GM21360 (cell line): ENCODE data around the gene WWOX.
"Not testable (repeated sequence)": the region's sequence is repeated elsewhere in the genome, so short reads cannot be mapped to it uniquely, and the experiment has no call there.

Source experiments
- ATAC-seq: cut with Tn5 transposase; IDR thresholded peaks from one replicate; pipeline ENCODE4 v1.9.1; 2021; ENCODE audit warnings: mild to moderate bottlenecking, moderate library complexity; ENCODE audit not compliant: unreplicated experiment

The WWOX gene

GRCh38 chr16:78593352-78593751 lies 493.9 kb downstream of the WWOX start:
- ATAC-seq: no peak

DNA sequence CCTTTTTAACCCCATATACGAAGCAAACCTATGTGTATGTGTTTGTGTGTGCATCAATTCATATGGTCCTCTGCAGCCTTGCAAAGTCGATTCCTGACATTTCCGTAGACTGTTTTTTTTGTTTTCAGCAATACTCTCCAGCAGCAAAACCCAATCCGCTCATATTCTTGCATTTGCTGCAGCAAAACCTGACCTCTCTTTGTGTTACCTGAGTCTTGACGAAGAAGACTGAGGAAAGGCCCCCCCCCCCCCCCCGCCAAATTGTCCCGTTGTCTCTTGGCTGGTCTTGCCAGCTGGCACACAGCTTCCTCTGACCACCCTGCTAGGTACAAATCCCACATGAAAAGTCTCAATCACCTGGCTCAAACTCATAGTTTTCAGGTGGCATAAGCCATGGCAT lies 494.7 kb downstream of the WWOX start:
- ATAC-seq: no peak

DNA sequence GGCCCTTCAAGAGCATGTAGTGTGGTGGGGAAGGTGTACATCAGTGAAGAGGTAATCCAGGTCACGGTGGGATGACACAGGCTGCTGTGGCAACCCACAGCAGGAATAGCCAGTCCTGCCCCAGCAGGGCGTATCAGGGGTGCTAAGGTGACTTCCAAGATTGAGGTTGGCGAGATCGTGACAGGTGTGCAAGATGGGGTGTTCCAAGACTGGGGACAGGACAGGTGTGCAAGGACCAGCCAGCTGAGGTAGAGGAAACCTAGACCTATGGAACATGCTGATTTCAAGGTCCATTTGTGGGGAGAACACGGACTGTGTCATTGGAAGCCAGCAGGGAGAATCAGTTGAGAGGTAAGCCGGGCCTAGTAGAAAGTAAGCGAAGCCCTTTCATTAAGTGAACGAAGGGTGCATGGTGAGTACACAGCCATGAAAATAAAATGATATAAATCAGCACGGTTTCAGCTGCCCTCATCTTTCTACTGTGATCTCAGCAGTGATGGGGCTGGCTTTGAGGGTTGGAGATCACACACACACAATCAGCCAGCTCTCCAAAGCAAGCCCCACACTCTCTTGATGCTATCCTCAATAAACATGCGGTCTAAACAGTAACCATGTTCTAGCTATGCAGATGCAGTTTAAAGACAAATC lies 497.0 kb downstream of the WWOX start:
- ATAC-seq: no peak

DNA sequence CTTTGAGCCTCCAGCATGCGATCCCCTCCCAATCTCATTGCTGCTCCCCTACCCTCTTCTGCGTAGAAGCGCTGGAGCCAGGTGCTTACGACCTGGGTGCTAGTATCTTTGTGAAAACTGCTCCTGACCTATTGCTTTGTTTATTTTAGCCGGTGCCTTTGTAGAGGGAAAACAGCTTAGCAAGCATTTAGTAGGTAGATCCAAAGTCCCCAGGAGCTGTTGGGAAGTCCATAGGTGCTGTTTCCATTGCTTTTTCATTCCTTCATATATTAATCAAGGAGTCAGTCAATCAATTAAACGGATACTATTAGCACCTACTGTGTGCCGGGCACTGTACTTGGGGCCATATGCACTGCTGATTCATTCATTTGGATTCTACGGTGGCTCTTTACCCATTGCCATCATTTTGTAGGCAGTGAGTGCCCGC lies 497.6 kb downstream of the WWOX start:
- no peak for ATAC-seq

- no peak for ATAC-seq
These were observed 498.5 kb downstream of the WWOX start for GRCh38 chr16:78597809-78598570.

DNA sequence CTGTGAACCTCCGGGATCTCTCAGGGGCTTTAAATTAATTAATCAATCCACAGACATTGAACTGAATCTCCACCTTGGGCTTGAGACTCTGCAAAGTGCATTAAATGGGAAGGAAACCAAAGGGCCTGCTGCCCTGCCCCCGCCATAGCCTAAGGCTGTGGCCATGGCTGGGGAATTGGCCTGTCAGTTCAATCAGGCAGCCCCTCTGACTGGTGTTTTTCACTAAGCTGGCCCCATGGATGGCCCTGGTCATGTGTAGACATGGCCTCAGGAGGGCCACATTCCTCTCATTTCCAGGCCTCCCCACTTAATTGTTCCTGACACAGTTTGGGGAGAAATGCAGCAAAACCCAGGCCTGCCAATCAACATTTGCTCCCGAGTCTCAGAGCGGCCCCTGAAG lies 499.8 kb downstream of the WWOX start:
- no peak for ATAC-seq

- ATAC-seq: not testable (repeated sequence)
These were observed 505.1 kb downstream of the WWOX start for GRCh38 chr16:78604423-78605062.

DNA sequence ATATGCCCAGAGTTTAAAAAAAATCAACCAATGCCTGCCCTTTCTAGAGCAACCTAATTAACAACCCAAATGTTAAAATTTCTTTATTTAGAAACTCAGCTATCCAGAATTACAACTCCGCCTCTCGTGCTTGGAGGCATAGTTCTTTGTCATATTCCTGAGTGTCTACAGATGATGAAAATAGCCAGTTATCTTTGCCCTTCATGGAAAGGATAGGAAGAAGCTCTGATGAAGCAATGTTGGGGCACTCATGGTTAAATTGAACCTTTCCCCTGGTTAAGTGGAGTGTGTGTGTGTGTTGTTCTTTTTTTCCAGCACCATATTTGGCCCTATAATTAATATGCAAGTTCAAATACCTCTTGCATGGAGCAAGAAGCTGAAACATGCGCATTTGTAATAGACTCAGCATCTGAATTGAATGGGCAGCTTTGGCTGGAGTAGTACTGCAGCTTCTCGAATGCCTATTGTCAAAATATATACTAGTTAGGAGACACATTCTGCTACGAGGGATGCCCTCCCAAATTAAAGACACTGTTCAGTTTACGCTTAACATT lies 506.2 kb downstream of the WWOX start:
- no peak for ATAC-seq

GRCh38 chr16:78606545-78606944 lies 507.1 kb downstream of the WWOX start:
- no peak for ATAC-seq

DNA sequence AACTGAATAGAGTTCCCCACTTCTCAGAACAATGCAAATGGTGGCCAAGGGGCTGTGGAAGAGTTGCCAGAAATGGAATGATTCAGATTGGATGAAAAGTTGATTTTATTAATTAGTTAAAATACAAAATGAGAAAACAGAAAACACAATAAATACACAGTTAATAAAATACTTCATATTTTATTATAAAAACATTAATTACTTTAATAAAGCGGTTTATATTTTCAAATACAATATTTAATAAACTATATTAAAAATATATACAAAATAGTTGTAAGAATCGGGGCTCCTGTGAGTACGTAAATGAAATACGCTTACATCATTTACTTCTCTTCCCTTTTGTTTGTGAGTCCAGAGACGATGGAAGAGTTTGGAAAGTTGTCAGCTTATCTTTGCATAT lies 507.6 kb downstream of the WWOX start:
- no peak for ATAC-seq

- no peak for ATAC-seq
These were observed 508.0 kb downstream of the WWOX start for GRCh38 chr16:78607465-78607864.

GRCh38 chr16:78608305-78608776 lies 508.9 kb downstream of the WWOX start:
- no peak for ATAC-seq

DNA sequence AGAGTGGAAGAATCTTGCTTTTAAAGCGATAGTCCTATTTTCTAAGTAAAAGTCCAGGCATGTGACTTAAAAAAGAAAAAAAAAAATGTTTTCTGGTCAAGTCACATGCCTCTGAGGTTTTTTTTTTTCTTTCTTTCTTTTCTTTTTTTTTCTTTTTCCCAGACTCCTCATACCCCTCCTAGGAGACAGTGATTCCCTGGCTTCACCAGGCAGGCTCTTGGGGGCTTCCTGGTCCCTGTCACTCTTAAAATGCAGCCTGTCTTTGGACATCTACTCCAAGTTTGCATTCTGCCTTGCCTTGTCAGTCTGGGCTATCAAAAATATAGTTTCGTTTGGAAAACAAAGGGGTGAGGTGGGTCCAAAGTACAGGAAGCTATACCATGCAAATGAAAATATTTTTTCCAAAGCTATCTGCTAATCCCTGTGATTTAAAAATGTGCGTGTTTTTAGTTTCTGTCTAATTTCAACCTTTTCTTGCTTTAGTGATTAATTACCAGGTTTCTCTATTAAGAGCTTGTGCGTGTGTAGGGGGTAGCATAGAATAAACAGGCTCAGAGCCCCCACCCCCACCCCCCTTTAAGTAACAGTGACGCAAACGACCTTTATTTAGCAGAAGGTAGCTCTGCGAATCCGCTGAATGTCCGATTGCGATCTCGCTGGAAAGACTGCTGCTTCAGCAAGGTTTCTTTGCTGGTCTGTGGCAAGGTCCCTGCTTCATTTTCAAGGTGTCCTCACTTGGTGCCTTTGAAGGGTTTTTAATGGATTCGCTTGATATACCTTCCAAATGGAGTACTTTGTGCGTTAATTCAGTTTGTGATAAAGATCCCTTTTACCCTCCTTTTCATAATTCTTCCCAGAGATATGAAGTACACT lies 510.2 kb downstream of the WWOX start:
- ATAC-seq: no peak

DNA sequence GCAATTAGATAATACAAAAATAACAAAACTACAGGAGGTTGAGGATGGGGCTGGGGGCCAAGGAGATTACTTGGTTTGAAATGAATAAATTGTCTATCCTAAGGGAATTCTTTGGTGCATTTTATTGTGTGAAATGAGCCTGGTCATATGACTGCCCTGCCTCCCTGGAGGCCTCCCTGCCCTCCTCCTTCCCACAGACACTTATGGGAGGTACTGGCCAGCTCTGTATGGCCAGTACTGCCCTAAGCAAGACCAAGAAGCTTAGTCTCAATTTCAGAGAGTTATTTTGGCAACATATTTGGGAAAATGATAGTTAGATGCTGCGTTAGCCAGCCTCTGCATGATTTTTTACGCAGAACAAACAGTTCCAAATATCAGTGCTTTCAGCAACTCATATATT lies 511.9 kb downstream of the WWOX start:
- no peak for ATAC-seq

DNA sequence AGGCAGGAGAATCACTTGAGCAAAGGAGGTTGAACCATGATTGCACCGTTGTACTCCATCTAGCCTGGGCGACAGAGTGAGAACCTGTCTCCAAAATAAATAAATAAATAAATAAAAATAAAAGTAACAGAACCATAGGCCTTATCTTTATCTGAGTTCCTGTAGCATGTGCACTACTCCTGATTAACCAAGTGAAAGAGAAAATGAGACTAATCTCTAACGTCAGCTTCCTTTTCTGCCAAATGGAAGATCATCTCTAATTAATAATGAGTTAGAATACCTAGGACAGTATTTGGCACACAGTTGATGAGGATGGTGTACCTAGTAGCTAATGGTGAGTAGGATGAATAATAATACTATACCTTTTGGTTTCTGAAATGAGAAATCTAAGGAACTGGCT lies 520.4 kb downstream of the WWOX start:
- ATAC-seq: no peak

GRCh38 chr16:78620291-78620690 lies 520.8 kb downstream of the WWOX start:
- no peak for ATAC-seq

DNA sequence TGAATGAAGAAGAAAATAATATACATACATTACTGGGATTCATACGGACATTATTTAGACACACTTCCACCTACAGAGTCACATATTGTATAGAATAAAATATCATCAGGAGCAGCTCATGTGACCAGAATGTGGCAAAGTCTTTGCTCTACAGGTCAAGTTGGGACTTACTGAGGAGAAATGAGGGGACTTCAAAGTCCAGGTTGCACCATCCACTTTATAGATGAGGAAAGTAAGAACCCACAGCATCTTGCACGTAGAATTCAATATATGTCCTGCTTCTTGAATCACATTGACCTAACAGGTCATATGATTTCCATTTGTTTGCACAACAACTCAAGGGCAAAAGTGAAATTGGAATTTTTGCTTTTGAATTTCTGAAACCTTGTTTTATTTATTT lies 524.3 kb downstream of the WWOX start:
- ATAC-seq: no peak

GRCh38 chr16:78624366-78624765 lies 524.9 kb downstream of the WWOX start:
- no peak for ATAC-seq

- ATAC-seq: no peak
These were observed 529.1 kb downstream of the WWOX start for GRCh38 chr16:78628461-78629045.

DNA sequence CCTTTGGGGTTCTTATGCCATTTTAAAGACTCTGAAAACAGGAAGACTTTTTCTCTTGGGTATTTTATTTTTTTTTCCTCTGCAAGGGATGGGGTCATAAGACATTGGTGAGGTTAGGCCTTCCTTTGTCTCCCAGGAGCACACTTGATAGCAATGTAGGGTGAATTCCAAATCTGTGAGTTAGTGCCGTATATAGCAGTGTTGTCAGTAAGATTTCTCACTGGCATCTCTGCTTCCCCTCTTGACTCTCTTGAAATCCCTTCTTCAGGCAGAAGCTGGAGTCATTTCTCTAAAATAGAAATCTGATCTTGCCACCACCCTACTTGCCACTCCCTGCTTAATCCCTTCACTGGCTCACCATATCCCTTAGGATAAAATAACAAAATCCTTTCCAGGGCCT lies 529.7 kb downstream of the WWOX start:
- ATAC-seq: no peak
